T-helper 1 cell treated with Interleukin-12 subunit alpha and Interleukin-12 subunit beta and Interleukin-4 antibody, amounts not matched to agents 30 ng/mL and 1 ng/mL, for 36 hours (primary cell): ENCODE measurements around the gene SAT1. TPM values are rescaled to one million over a fixed set of nuclear protein-coding genes. Genes with fewer than 3 reads are reported as not detected.

ENCODE experiments used
- intact Hi-C: fragments of 100-400 bp; cut with micrococcal nuclease; formaldehyde crosslinking; loops from one replicate; pipeline ENCODE4 v1.15.1; 2024
- total RNA-seq: library from RNA; stranded (reverse); gene quantifications from 2 replicates; pipeline ENCODE4 v1.2.3, GENCODE V29; 2022

Gene SAT1
- total RNA-seq, 1 donor from 2014 or later: 83.4 TPM

DNA sequence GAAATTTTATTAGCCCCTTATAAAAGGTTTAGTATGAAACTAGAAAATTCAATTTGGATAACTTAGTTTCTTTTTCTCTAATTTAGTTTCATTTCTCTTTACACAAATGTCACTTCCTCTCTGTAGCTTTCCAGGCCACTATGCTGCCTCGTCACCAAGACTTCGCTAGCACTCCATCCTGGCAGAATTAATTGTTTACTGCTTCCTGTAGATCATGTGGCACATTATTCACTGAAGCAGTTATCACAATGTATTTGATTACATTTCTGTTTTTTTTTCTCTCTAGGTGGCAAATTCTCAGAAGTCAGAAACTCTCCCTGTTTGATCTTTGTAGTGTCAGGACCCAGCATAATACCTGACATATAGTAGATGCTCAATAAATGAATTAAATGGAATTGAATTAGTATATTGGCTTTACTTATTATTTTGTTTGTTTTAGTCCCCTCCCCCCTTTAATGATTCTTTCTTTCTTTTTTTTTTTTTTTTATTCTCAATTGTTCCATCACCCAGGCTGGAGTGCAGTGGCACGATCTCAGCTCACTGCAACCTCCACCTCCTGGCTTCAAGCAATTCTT lies 9.3 kb upstream of the SAT1 start:
- intact Hi-C loops: loop anchor here (1.0 to 2.0 kb wide), 3 partner anchors 8 to 31 kb away; partner anchors contain the start of gene ACOT9

- intact Hi-C loops: no loop called here
Observed at GRCh38 chrX:23776363-23776762, 6.6 kb upstream of the SAT1 start.

- intact Hi-C loops: no loop called here
Observed at GRCh38 chrX:23779025-23779424, 3.9 kb upstream of the SAT1 start.

- intact Hi-C loops: loop anchor here (1.0 to 5.0 kb wide), 3 partner anchors 115 to 700 kb away; partner anchors contain the start of gene PRDX4
Observed at GRCh38 chrX:23782455-23782854, 518 bp upstream of the SAT1 start.

GRCh38 chrX:23783589-23784469 lies 856 bp downstream of the SAT1 start:
- intact Hi-C loops: loop anchor here (1.0 to 5.0 kb wide), 4 partner anchors 28 to 698 kb away; no protein-coding TSS in a partner anchor

GRCh38 chrX:23784470-23785331 lies 1.7 kb downstream of the SAT1 start:
- intact Hi-C loops: loop anchor here (1.0 to 5.0 kb wide), 2 partner anchors 118 to 698 kb away; no protein-coding TSS in a partner anchor

DNA sequence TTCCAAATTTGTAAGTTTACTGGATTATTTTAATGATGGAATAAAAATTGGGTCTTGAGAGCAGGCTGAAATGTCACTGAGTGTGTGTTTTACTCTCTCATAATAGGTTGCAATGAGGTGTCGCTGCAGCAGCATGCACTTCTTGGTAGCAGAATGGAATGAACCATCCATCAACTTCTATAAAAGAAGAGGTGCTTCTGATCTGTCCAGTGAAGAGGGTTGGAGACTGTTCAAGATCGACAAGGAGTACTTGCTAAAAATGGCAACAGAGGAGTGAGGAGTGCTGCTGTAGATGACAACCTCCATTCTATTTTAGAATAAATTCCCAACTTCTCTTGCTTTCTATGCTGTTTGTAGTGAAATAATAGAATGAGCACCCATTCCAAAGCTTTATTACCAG lies 2.6 kb downstream of the SAT1 start:
- intact Hi-C loops: no loop called here

DNA sequence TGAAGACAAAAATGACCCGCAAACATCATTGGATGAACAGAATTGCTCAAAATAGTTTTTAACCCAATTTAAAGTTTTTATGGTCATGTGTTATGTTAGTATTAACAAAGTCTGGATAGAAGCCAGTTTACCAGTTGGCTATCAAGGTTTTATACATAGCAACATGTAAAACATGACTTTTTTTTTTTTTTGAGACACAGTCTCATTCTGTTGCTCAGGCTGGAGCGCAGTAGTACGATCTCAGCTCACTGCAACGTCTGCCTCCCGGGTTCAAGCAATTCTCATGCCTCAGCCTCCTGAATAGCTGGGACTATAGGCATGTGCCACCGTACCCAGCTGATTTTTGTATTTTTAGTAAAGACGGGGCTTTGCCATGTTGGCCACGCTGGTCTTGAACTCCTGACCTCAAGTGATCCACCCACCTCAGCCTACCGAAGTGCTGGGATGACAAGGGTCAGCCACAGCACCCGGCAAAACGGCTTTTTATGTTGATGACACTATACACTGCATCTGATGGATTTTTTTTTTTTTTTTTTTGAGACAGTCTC lies 3.4 kb downstream of the SAT1 start:
- intact Hi-C loops: no loop called here

DNA sequence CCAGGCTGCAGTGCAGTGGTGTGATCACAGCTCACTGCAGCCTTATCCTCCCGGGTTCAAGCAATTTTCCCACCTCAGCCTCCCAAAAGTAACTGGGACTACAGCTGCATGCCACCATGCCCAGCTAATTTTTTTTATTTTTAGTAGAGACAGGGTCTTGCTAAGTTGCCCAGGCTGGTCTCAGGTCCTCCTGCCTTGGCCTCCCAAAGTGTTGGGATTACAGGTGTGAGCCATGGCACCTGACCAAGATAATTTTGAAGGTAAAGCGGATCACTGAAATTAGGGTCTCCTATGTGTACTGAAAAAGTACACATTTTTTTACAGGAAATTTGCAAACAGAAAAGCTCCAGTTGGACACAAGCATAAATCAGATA lies 4.8 kb downstream of the SAT1 start:
- intact Hi-C loops: no loop called here

DNA sequence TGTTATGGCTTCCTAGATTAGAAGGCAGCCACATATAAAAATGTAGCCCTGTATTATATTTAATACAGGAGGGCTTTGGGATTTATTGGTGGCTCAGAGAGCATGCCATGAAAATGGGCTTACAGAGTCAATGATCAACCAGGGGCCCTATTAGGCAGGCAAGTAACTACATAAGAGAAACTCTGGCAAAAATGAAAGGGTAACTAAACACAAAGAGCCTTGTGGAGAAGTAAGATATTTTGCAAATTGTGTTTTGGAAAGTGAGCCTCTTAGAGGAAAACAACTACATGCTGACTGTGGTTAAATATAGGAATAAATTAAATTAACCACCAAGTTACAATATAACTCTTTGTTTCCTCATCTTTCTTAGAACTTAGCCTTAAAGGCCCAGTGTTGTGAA lies 5.5 kb downstream of the SAT1 start:
- intact Hi-C loops: no loop called here

GRCh38 chrX:23788946-23789345 lies 6.0 kb downstream of the SAT1 start:
- intact Hi-C loops: no loop called here

DNA sequence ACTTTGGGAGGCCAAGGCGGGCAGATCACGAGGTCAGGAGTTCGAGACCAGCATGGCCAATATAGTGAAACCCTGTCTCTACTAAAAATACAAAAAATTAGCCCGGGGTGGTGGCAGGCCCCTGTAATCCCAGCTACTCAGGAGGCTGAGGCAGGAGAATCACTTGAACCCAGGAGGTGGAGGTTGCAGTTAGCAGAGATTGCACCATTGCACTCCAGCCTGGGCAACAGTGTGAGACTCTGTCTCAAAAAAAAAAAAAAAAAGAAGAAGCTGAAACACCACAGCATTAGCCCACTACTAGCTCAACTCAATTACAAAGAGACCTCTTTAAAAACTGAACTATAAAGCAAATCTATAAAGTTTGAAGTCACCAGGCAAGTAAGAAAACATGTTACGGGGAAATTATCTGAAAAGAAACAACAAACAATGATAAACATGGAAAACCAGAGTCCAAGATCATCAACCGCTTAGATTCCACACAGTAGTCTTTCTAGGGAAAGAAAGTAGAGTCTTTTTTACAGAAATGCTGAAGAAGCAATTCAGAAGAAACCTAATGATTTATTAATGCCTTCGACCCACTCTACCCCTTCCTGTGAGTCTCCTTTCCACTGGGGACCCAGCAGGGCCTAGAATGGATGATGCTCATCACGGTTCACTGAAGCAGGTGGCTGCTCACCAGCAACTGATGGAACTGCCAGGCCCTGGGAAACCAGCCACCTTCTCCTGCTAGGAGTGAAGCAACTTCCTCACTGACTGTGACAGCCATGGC lies 6.6 kb downstream of the SAT1 start:
- intact Hi-C loops: no loop called here

- intact Hi-C loops: no loop called here
Observed at GRCh38 chrX:23790155-23790497, 7.2 kb downstream of the SAT1 start.

DNA sequence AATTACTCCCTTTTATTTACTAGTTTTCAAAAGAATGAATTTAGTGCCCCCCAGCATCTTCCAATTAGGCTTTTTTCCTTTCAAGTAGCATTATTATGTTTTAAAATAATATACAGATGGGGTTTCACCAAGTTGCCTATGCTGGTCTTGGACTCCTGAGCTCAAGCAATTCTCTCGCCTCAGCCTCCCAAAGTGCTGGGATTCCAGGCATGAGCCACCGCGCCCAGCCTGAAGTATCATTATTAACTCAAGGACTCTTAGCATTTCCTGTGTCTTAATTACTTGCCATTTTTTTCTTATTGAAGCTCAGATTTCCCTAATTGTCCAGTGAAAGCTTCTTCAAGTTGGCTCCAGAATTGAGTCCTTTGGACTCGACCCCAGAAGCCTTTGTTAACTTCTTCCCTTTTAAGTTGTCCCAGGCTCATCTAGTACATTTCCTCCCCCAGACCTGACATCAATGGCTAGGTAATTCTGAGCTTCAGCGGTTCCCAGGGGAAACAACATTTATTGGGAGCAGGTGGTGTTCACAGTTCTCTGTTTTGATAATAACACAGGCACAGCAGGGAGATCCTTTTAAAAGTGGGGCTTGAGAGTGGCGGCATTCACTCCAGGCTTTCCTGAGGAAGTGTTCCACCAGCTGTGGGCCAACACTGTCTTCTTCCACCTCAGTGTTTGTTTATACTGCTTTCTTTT lies 10.0 kb downstream of the SAT1 start:
- intact Hi-C loops: no loop called here

- intact Hi-C loops: no loop called here
Observed at GRCh38 chrX:23795221-23795620, 12.2 kb downstream of the SAT1 start.

GRCh38 chrX:23797371-23798128 lies 14.6 kb downstream of the SAT1 start:
- intact Hi-C loops: no loop called here

DNA sequence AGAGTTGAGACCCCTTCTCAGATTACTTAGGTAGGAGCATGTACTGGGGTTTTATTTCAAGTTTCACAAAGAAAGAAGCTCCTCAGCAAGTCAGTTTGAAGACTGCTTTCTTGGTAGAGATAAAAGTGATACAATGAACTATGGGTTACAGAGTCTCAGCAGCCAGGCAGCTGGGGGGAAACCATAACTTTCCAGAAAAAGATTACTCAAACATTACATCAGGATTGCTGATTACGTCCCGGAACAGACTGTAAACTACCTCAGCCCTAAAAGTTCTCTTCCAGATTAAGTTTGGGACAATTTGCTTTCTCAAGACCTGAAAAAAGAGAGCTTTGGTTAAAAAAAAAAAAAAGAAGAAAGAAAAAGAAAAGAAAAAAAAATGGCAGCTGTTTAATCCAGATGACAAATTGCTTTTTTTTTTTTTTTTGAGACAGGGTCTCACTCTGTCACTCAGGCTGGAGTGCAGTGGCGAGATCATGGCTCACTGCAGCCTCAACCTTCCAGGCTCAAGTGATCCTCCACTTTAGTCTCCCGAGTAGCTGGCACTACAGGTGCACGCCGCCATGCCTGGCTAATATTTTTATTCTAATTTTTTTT lies 16.6 kb downstream of the SAT1 start:
- intact Hi-C loops: no loop called here

DNA sequence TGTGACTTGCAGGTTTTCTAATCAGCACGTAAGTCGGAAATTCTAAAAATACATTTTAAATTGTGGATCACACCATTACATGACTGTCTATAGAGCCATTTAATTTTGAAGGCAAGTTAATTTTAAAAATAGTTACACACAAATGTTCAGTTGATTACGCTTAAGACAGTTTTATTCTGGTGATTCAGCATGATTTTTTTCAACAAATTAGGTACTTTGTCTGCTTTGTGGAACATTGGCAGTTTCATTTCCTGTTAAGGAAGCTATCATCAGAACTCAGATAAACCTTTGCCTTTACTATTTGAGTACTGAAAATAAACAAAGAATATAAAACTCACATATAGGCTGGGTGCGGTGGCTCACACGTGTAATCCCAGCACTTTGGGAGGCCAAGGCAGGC lies 19.5 kb downstream of the SAT1 start:
- intact Hi-C loops: no loop called here

DNA sequence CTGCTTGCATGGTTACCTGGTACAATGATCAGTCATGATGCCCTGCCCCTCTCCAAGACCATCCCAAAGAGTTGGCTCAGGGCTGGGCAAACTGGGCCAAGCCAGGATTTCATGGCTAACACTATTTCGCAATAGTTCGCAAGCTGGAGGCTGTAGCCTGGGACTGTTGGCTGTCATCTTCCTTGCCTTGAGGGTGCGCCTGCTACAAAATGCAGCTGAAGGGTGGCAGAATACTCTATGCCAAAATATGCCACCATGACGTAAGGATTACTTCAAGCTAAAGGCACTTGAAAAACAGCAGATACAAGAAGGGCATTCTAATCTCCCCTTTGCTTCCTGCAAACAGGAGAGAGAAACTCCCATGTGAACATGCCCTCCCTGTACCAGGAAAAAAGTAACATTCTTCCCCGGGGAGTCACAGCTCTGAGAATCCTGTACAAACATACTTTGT lies 21.0 kb downstream of the SAT1 start:
- intact Hi-C loops: no loop called here
